ENCODE measurements around the gene ADAMTSL1. TPM values are rescaled to one million over a fixed set of nuclear protein-coding genes. Genes with fewer than 3 reads are reported as not detected.

Gene ADAMTSL1
- total RNA-seq, 1 experiment from 2014 or later: not detected

- H3K27ac ChIP-seq (ENCODE audit: low read length): no peak overlapping the region
- BruUV-seq (replicated peaks): no TSS peak
- TF ChIP-seq CTCF (IDR thresholded peaks at IDR 0.05) (no peak), SIN3A (IDR thresholded peaks at IDR 0.05; ENCODE audit: borderline replicate concordance, insufficient read depth, low read depth, low read length) (no peak), TCF7L2 (IDR thresholded peaks at IDR 0.05; ENCODE audit: low read depth, low read length) (no peak), REST (IDR thresholded peaks at IDR 0.05; ENCODE audit: insufficient read depth in 1 of 2, low read depth in 2 of 2, low read length in 1 of 2) (no peak), POLR2AphosphoS5 (IDR thresholded peaks at IDR 0.05; ENCODE audit: low read depth, low read length) (no peak)
- ChIA-PET CTCF (no interaction called here), POLR2A (no interaction called here)
- no peaks in the 10 kb centered on the region for H3K36me3 ChIP-seq (ENCODE audit: control insufficient read depth, insufficient read depth, low read length)
- no peak overlapping the region for H3K4me3 ChIP-seq (ENCODE audit: low read depth in 2 of 2, low read length in 2 of 2)
- ATAC-seq: no peak
- DNase-seq (ENCODE audit: low read depth, low spot score): no peak
- no peaks in the 10 kb centered on the region for H3K9me3 ChIP-seq (ENCODE audit: control insufficient read depth, insufficient read depth, low read depth, low read length)
- intact Hi-C loops (cut with micrococcal nuclease; ENCODE audit: unreplicated experiment) (no loop called here), in situ Hi-C loops (cut with HindIII; ENCODE audit: low pct_unique_long_range_greater_than_20kb, low sequenced_read_pairs) (no loop called here)
- no peaks in the 10 kb centered on the region for H3K27me3 ChIP-seq (ENCODE audit: control insufficient read depth, insufficient read depth, low read length)
- no peaks in the 10 kb centered on the region for H3K4me1 ChIP-seq (ENCODE audit: control insufficient read depth, insufficient read depth, low read length)
Observed at GRCh38 chr9:18601956-18602355, 128.0 kb downstream of the ADAMTSL1 start.

GRCh38 chr9:18604767-18605730 lies 131.1 kb downstream of the ADAMTSL1 start:
- in situ Hi-C loops (cut with HindIII; ENCODE audit: low pct_unique_long_range_greater_than_20kb, low sequenced_read_pairs) (no loop called here), intact Hi-C loops (cut with micrococcal nuclease; ENCODE audit: unreplicated experiment) (no loop called here)
- H3K9me3 ChIP-seq (ENCODE audit: control insufficient read depth, insufficient read depth, low read depth, low read length): no peaks in the 10 kb centered on the region
- H3K4me1 ChIP-seq (ENCODE audit: control insufficient read depth, insufficient read depth, low read length): no peaks in the 10 kb centered on the region
- POLR2A ChIA-PET: no interaction called here
- no TSS peak for BruUV-seq (replicated peaks)
- H3K36me3 ChIP-seq (ENCODE audit: control insufficient read depth, insufficient read depth, low read length): no peaks in the 10 kb centered on the region
- ATAC-seq (no peak), DNase-seq (ENCODE audit: low read depth, low spot score) (no peak)
- TF ChIP-seq CTCF (IDR thresholded peaks at IDR 0.05) (no peak), TCF7L2 (IDR thresholded peaks at IDR 0.05; ENCODE audit: low read depth, low read length) (no peak), REST (IDR thresholded peaks at IDR 0.05; ENCODE audit: insufficient read depth in 1 of 2, low read depth in 2 of 2, low read length in 1 of 2) (no peak), POLR2AphosphoS5 (IDR thresholded peaks at IDR 0.05; ENCODE audit: low read depth, low read length) (no peak), SIN3A (IDR thresholded peaks at IDR 0.05; ENCODE audit: borderline replicate concordance, insufficient read depth, low read depth, low read length) (no peak)
- CTCF ChIA-PET: no interaction called here
- no peak overlapping the region for H3K27ac ChIP-seq (ENCODE audit: low read length)
- no peaks in the 10 kb centered on the region for H3K27me3 ChIP-seq (ENCODE audit: control insufficient read depth, insufficient read depth, low read length)
- H3K4me3 ChIP-seq (ENCODE audit: low read depth in 2 of 2, low read length in 2 of 2): no peak overlapping the region

Measured in Panc1 (cell line).